HG02884 (cell line): ENCODE data around the gene TEKTIP1.
"Not testable (repeated sequence)": the region's sequence is repeated elsewhere in the genome, so short reads cannot be mapped to it uniquely, and the experiment has no call there.

ENCODE experiments used
- ATAC-seq: cut with Tn5 transposase; IDR thresholded peaks from one replicate; pipeline ENCODE4 v1.9.1; 2021; ENCODE audit warnings: mild to moderate bottlenecking, moderate library complexity; ENCODE audit not compliant: unreplicated experiment

TEKTIP1 gene

DNA sequence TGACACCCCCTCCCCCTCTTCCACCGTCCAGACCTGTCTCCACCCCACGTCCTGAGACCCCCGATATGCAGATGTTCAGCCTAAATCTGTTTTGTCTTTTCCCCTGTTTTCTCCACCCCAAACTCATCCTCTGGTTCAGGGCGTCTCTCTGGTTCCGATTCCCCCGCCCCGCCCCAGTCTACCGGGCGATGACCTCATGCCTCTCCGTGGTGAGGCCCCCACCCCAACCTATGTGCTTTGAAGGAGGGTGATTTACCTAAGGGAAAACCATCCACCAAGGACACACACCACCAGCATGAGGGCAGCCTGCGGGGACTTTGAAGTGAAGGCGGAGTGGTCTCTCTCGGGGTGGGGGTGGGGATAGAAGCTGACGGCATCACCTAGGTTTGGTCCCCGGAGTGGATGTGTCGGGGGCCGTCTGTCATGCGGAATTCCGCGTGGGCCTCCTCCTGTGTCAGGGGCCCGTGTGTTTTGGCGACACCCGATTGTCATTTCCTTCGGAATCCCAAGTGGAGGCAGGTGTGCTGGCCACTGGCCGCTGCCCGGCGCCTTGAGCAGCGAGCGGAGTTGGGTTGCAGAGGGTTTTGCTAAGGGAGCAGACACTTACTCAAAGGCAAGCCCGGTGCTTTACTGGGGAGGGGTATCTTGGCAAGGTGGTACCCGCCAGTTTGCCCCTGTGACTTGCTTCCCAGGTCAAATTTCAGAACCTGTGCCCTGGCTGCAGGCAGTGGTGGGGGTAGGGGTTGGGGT lies 31.4 kb upstream of the TEKTIP1 start:
- ATAC-seq: no peak

DNA sequence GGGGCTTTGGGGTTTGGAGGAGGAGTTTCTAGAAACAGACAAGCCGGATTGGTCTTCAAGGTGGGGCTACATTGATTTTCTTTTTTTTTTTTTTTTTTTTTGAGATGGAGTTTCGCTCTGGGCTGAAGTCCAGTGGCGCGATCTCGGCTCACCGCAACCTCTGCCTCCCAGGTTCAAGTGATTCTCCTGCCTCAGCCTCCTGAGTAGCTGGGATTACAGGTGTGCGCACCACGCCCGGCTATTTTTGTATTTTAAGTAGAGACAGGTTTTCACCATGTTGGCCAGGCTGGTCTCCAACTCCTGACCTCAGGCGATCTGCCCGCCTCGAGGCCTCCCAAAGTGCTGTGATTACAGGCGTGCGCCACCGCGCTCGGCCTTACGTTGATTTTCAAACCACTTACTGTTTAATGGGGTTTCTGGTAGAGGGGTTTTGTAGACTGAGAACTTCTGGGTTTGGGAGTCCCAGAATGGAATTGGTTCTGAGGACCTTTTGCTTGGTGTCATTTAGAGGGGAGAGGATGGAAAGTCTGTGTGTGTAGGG lies 30.8 kb upstream of the TEKTIP1 start:
- ATAC-seq: not testable (repeated sequence)

DNA sequence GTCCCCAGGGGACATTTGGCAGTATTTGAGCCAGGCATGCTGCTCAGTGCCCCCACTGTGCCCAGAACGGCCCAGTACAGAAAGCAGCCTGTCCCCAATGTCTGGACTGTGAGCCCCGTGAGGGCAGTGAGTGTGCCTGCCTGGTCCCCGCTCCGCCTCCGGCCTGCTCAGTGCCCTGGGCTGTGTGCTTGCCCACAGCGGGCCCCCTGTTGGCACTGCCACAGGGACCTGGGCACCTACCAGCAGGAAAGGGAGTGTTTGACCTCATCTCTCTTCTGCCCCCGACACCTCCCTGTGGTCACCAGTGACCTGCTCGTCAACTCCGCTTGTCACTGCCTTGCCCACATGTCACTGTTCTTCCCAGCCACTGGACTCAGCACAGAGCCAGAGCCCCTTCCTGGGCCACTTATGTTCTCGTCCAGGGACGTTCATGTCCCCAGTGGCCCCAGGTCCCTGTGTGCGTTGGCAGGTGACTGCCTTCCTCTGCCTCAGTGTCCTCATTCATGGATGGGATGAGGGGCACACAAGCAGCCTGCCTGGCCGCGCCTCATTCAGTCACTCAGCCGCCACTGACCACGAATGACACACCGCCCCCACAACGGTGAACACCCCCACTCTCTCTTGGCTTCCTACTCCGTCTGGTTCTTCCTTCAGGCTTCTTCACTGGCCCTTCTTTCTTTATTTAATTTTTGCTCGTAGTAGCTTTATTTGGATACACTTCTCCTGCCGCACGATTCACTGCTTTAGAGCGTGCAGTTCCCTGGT lies 30.0 kb upstream of the TEKTIP1 start:
- ATAC-seq: no peak

DNA sequence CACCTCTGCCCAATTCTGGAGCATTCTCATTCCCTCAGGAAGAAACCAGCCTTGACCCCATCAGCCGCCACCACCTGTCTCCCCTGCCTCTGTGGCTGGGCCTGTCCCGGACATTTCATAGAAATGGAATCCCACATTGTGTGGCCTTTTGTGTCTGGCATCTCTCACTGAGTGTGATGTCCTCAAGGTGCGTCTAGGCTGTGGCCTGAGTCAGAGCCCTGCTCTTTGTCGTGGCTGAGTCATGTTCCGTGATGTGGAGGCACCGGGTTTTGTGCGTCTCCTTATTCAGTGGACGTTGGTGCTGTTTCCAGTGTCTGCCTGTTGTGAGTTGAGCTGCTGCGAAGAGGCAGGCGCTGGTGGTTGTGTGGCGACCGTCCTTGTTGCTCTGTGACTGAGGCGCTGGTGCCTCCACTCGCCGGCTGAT lies 29.4 kb upstream of the TEKTIP1 start:
- no peak for ATAC-seq

DNA sequence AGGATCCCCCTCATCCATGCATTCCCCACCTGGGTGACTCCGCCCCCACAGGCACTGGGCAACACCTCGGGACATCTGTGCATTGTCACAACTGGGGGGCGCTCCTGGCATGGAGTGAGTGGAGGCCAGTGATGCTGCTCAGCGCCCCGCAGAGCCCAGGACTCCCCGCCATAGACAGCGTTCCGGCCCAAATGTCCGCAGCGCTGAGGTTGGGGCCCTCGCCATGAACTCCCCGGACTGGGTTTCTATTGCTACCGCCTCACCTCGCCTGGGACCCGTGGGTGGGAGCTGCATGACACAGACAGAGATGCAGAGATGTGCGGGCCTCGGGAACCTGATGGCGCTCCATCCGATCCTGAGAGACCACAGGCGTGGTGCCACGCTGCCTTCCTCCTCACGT lies 28.2 kb upstream of the TEKTIP1 start:
- ATAC-seq: no peak

DNA sequence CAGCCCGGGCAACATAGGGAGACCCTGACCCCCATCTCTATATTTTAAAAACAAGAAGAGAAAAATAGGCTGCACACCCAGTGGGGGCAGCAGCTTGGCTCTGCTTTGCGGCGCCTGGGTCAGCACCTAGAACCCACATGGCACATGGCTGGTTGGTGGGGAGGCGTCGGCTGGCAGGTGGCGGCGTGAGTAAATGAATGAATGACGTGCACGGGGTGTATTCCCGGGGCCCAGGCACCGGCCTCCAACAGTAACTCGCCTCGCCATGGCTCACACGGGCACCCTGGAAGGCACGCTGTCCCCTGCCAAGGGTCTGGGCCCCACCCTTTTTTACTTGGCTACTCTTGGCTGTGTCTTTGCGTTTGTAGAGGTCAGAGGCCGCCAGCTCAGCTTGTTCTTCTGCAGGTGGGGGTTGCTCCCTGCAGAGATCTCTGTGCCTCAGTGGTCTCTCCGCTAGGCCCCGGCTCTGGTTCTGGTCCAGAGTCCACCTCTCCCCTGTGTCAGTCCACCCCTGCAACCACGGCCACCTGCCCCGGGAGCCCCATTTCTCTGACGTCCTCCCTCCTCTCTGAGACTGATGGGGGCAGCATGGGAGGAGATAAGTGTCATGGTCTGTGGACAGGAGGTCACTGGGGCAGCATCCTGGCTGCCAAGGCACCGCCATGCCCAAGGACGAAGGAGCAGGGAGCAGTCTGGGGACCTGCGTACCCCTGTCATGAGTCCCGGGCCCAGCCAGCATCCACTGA lies 27.3 kb upstream of the TEKTIP1 start:
- no peak for ATAC-seq

DNA sequence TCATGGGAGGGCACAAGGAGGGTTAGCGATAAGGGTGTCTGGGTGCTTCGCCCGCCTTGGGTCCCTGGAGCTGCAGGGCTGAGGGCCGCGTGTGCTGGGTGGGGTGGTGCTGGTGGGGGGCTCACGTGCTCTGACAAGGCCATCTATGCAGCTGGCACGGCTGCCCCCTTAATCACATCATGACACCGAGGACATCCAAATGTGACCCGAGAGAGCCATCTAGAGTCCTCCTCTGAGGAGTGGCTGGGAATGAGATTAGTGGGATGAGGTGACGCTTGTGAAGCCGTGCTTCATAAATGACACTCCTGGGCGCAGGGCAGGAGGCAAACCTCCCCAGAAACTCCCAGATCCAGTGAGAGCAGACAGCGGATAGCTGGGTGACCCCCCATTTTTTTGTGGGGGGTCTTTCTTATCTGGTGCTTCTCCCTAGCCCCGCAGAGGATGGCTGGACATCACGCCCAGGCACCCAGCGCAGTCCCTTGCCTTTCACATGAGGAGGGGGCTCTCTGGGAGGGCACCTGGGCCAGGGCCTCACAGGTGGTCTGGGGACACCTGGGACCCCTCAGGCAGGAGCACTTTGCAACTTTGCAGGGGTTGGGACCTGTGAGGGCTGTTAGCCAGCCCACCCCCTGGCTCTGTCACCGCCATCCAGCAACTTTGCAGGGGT lies 26.3 kb upstream of the TEKTIP1 start:
- ATAC-seq: no peak

DNA sequence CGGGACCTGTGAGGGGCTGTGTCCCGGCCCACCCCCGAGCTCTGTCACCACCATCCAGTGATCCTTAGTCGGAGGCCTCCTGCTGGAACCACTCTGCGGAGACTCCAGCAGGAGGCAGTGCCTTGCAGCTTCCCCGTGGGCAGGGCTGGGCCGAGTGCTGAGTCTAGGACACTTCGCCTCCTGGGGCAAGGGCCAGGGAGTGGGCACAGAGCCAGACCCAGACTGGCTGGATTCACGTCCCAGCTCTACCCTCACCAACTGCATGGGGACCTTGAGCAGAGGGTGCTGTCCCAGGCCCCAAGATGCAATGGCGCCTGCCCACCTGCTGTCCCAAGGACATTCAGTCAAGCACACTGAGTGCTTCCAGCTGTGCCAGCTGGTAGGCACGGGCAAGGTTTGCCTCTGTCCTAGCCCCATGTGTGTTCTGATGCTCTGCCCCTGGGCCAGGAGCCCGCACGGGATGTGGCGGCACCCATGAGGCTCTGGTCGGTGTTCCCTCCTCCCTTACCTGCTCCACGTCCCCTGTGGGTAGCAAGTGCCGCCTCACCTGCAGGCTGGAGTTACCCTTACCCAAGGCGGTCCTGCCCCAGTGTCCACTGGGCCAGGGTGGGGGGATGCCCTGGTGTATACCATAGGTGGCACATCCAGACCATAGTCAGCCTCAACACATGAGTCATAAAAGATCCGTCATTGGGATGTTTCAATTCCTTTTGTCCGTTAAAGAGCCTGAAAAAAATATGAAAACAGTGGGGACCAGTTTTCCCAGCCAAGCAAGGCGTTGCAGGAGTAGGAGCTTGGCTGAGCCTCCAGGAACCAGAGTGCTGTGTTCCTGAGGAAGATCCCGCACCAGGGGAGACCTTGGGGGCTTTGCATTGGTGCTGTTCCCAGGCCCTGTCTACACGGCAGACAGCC lies 25.5 kb upstream of the TEKTIP1 start:
- no peak for ATAC-seq

DNA sequence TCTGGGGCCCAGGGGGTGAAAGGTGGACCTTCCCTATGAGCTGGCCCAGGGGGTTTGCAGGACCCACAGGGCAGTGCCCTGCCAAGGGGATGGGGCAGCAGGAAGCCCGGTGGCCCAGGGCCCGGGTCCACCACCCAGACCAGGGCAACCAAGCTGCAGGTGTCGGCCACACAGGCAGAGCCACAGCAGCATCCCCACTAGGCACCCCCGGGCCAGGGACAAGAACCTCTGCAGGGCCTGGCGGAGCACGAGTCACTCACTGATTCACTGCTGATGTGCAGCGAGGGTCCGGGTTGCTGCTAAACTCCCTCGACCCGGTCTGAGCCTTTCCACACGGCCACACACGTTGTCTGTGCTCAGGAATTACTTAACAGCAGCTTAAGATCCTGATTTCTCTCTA lies 24.0 kb upstream of the TEKTIP1 start:
- ATAC-seq: no peak

DNA sequence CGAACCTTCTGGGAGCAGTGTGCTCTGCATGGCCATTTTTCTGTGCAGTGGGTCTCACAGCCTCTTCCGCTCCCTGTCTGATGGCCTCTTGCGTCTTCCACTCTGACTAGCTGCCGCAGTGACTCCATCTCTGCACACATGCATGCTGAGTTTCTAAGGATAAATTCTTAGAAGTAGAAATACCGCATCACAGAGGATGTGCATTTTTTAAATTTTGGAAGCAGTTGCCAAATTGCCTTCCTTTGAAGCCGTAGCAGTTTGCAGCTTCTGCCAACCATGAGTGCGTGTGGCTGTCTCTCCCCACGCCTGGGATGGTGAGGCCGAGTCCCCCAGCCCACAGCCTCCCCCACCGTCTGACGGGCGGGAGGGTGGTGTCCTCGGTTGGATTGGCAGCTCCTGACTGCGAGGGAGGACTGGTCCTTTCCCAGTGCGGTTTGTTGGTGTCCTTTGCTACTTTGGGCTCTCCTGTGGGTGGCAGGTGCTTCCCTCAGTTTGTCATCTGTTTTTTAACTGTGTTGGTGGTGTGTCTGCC lies 23.0 kb upstream of the TEKTIP1 start:
- no peak for ATAC-seq

DNA sequence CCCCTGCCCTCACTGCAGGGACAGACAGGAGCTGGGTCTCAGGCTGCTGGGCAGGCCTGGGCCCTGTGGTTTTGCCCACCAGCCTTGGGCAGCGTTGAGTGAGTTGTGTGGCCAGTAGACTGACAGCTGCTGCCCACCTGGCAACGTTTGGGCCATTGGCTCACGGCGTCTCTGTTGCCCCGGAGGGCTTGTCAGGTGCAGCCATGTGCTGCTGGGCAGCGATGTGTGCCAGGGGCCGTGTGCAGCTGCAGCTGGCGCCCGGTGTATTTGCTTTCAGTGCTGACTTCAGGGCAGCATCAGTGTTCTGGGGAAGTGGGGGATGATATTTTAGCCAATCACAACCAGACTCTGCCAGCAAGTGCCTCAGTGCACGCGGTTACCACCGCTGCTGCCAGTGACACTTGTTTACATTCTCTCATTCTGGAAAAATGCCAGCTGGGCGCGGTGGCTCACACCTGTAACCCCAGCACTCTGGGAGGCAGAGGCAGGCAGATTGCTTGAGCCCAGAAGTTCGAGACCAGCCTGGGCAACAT lies 22.2 kb upstream of the TEKTIP1 start:
- no peak for ATAC-seq

DNA sequence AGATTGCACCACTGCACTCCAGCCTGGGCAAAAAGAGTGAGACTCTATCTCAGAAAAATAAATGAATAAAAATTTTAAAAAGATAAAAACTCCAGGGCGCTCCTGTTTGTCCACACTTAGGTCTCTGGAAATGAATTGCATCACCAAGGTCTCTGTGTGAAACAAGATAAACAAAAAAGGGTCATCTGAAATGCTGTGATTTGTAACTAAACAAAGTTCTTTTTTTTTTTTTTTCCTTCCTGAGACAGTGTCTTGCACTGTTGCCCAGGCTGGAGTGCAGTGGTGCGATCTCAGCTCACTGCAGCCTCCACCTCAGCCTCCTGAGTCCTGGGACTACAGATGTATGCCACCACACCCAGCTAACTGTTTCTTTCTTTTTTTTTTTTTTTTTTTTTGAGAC lies 21.3 kb upstream of the TEKTIP1 start:
- no peak for ATAC-seq

DNA sequence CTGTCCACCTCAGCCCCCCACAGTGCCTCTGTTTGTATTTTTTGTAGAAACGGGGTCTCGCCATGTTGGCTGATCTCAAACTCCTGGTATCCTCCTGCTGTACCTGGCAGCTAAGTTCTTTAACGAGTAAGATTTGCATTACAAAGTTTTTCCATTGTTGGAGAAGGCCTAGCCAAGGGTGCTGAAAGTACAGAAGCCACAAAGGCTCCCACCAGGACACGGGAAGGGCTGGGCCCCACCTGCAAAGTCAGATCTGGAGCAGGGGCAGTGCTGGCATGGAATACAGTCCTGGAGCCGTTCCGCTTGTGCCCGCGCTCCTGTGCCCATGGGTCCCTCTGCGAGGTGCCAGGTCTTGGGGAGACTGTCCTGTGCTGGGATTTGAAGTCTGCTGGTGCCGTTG lies 20.7 kb upstream of the TEKTIP1 start:
- no peak for ATAC-seq

DNA sequence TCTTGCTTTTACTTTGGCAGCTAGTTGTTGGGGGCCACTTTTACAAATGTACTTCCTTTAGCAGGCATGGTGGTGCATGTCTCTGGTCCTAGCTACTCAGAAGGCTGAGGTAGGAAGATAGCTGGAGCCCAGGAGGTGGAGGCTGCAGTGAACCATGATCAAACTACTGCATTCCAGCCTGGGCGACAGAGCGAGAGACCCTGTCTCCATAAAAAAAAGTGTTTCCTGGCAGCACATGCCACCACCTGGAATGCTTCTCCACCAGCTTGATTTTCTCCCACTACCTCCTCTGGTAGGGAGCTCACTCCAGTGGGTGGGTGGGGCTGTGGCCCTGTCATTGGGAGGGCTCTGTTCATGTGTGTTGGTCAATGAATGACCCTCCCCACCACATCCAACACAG lies 20.3 kb upstream of the TEKTIP1 start:
- ATAC-seq: no peak

DNA sequence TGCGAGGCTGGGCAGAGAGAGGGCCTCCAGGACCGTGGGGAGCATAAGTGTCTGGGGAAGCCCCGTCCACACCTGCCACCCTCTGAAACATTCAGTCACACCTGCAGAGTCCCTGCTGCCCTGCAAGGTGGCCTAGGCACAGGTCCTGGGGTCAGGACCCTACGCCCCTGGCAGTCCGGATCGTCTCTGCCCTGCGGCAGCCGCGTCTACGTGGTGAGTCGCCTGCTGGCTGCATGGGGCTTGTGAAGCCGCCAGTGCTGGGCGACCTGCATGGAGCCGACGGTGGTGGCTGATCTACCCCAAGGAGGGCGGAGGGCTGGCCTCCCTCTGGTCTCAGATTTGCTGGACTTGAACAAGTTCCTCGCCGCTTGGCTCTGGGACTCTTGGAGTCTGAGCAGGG lies 19.8 kb upstream of the TEKTIP1 start:
- ATAC-seq: no peak

DNA sequence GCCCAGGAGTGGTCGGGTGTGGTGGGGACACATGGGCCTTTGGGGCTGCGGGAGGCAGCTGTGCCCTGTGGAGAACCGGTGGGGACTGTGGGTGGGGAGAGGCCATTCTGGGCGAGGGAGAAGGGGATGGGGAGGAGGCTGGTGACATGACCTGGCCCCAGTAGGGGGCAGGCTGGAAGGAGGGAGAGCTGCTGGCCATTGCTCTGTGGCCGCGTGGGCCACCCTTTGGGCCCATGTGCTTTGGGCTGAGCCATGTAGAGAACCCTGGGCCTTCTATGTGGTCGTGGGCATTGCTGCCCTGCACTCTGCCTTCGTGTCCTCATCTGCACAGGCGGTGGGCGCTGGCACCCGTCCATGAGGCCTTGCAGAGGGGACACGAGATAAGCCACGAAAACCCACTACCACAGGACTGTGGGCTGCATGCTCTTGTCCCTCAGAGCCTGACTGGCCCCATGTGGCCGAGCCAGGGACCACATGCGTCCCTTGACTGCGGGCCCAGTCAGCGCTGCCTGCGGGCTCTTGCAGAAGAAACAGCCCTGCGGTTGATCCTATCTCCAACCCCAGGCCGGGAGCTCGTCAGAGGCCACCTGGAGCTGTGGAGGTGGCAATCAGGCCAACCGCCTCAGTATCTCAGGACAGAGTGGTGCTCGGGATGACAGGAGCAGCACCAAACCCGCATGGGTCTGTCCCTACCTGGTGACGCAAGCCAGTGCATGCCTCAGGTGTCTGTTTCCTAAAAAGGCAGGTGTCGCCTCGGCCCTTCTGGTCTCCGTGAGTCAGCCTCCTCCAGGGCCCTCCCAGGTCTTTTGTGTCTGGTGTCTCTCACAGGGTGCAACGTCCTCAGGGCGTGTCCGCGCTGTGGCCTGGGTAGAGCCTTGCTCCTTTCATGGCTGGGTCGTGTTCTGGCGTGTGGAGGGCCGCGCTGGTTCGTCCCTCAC lies 18.5 kb upstream of the TEKTIP1 start:
- no peak for ATAC-seq

DNA sequence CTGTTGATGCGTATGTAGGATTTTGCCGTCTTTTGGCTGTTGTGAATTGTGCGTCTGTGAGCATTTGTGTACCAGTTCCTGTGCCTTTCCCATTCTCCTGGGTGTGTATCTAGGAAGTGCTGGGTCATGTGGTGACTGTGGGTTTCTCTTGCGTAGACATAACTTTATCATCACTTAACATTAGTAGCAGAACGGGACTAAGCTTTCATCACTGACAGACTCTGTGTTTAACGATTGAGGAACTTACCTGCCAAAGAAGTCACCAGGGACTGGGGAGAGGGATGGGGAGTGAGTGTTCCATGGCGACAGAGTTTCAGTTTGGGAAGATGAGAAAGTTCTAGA lies 17.9 kb upstream of the TEKTIP1 start:
- no peak for ATAC-seq
